Fibroblast of lung (primary cell): ENCODE results near the gene MAN1A1. TPM values are rescaled to one million over a fixed set of nuclear protein-coding genes. Genes with fewer than 3 reads are reported as not detected.

Source experiments
- DNase-seq, 2 donors: peaks; one replicate each; pipeline versions ENCODE4 v3.0.0 to v3.0.0-alpha.2; 2010; ENCODE audit warnings: low read depth in 2 of 2
- H2AFZ ChIP-seq: 2 replicates; pipeline ENCODE4 v1.5.1; 2012; ENCODE audit warnings: low read length, control low read depth, inconsistent platforms
- H3K27ac ChIP-seq: 2 replicates; pipeline ENCODE4 v1.5.1; 2011; ENCODE audit warnings: low read length, control low read depth; ENCODE audit not compliant: insufficient read depth
- H3K27me3 ChIP-seq: 2 replicates; pipeline ENCODE4 v1.5.1; 2011; ENCODE audit warnings: mild to moderate bottlenecking, low read length; ENCODE audit not compliant: control insufficient read depth, insufficient read depth
- H3K36me3 ChIP-seq: 2 replicates; pipeline ENCODE4 v1.5.1; 2011; ENCODE audit warnings: low read length; ENCODE audit not compliant: control insufficient read depth, insufficient read depth
- H3K4me1 ChIP-seq: 2 replicates; pipeline ENCODE4 v1.5.1; 2011; ENCODE audit warnings: low read length; ENCODE audit not compliant: control insufficient read depth, insufficient read depth; ENCODE audit errors: extremely low read depth
- H3K4me2 ChIP-seq: 2 replicates; pipeline ENCODE4 v1.5.1; 2011; ENCODE audit warnings: low read length, control low read depth; ENCODE audit not compliant: insufficient read depth; ENCODE audit errors: extremely low read depth
- H3K4me3 ChIP-seq, 4 experiments: fragments of 200-600 bp in 1 of 4; sonication (generic) in 1 of 4; replicated peaks in 1 of 4; 2 replicates each; pipeline ENCODE4 v1.5.1; 2011 to 2016; ENCODE audit warnings: low read length in 4 of 4, low read depth in 3 of 4, mild to moderate bottlenecking in 3 of 4, control low read depth in 2 of 4, inconsistent platforms in 1 of 4, mixed read lengths in 1 of 4; ENCODE audit not compliant: insufficient read depth in 1 of 4; ENCODE audit errors: control extremely low read depth in 1 of 4
- H3K79me2 ChIP-seq: 2 replicates; pipeline ENCODE4 v1.5.1; 2012; ENCODE audit warnings: mild to moderate bottlenecking, low read length, inconsistent platforms; ENCODE audit not compliant: control insufficient read depth, insufficient read depth
- H3K9ac ChIP-seq: 2 replicates; pipeline ENCODE4 v1.5.1; 2011; ENCODE audit warnings: mild to moderate bottlenecking, low read length, control low read depth; ENCODE audit not compliant: insufficient read depth
- H3K9me3 ChIP-seq: 2 replicates; pipeline ENCODE4 v1.5.1; 2012; ENCODE audit warnings: low read depth, low read length; ENCODE audit not compliant: control insufficient read depth, insufficient read depth
- H4K20me1 ChIP-seq: 2 replicates; pipeline ENCODE4 v1.5.1; 2011; ENCODE audit warnings: low read length; ENCODE audit not compliant: control insufficient read depth, insufficient read depth; ENCODE audit errors: extremely low read depth
- CTCF ChIP-seq, 2 donors: IDR thresholded peaks in 1 of 2; conservative IDR thresholded peaks in 1 of 2; 1 replicate in 1 of 2; 2 replicates in 1 of 2; pipeline ENCODE4 v1.5.1; 2011 to 2012; ENCODE audit warnings: low read length in 2 of 2, control low read depth in 1 of 2, inconsistent platforms in 1 of 2, low read depth in 1 of 2, mild to moderate bottlenecking in 1 of 2
- EZH2 ChIP-seq: IDR thresholded peaks from 2 replicates; pipeline ENCODE4 v1.5.1; 2012; ENCODE audit warnings: low read length, control low read depth, mild to moderate bottlenecking; ENCODE audit errors: missing control alignments
- polyA plus RNA-seq, 2 donors: library from polyadenylated mRNA; depleted of rRNA in 1 of 2; stranded (reverse) in 1 of 2; unstranded in 1 of 2; fragments of >200 nt; gene quantifications; 2 replicates each; pipeline ENCODE4 v1.2.1, GENCODE V29; 2011 to 2012; ENCODE audit warnings: missing spikeins in 1 of 2
- total RNA-seq: library from RNA; depleted of rRNA; stranded (reverse); fragments of >200 nt; gene quantifications from 2 replicates; pipeline ENCODE4 v1.2.1, GENCODE V29; 2014

MAN1A1 gene
- total and polyA plus RNA-seq, 2 donors (not counting 1 experiment from before 2014, with no cell fraction given): 39.5 to 120 TPM

GRCh38 chr6:119161438-119161837 lies 188.1 kb downstream of the MAN1A1 start:
- H3K79me2 ChIP-seq: no peaks in the 10 kb centered on the region
- H3K36me3 ChIP-seq: no peaks in the 10 kb centered on the region
- H3K4me1 ChIP-seq: no peaks in the 10 kb centered on the region
- no peak overlapping the region for H3K27ac ChIP-seq
- H3K9me3 ChIP-seq: no peaks in the 10 kb centered on the region
- TF ChIP-seq EZH2: no peak
- TF ChIP-seq CTCF (conservative IDR thresholded peaks at IDR 0.05 in 1 of 2, IDR thresholded peaks at IDR 0.05 in 1 of 2; ENCODE audit: low read depth in 1 of 2, low read length in 2 of 2): no peak
- no peak overlapping the region for H3K9ac ChIP-seq
- H3K4me3 ChIP-seq: no peak overlapping the region
- peak in 1 of 2 donors; percentile 59 for DNase-seq
- no peaks in the 10 kb centered on the region for H3K27me3 ChIP-seq
- H2AFZ ChIP-seq: no peak overlapping the region
- no peaks in the 10 kb centered on the region for H4K20me1 ChIP-seq
- no peak overlapping the region for H3K4me2 ChIP-seq

DNA sequence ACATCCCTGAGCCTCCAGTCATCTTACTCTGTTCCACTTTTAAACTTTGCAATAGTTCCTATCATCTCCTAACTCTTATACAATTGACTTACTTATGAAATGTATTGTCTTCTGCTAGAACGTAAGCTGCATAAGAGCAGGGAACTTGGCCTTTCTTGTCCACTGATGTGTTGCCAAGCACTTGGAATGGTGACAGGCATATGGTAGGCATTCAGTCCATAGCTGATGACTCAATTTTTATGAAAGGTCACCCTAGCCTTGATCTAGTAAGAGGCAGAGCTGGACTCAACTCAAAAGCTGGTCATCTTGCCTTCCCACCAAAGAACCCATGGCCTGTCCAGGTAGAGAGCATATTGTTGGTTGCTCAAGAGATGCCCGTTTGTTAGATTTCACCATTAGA lies 188.7 kb downstream of the MAN1A1 start:
- Histone ChIP-seq H3K4me3 (no peak overlapping the region), H3K36me3 (no peaks in the 10 kb centered on the region), H3K27ac (no peak overlapping the region), H3K27me3 (no peaks in the 10 kb centered on the region), H2AFZ (no peak overlapping the region), H3K79me2 (no peaks in the 10 kb centered on the region), H3K9me3 (no peaks in the 10 kb centered on the region), H4K20me1 (no peaks in the 10 kb centered on the region), H3K4me2 (no peak overlapping the region), H3K4me1 (no peaks in the 10 kb centered on the region), H3K9ac (no peak overlapping the region)
- DNase-seq: peak in 1 of 2 donors; percentile 29
- TF ChIP-seq EZH2: no peak
- TF ChIP-seq CTCF (conservative IDR thresholded peaks at IDR 0.05 in 1 of 2, IDR thresholded peaks at IDR 0.05 in 1 of 2; ENCODE audit: low read depth in 1 of 2, low read length in 2 of 2): no peak

DNA sequence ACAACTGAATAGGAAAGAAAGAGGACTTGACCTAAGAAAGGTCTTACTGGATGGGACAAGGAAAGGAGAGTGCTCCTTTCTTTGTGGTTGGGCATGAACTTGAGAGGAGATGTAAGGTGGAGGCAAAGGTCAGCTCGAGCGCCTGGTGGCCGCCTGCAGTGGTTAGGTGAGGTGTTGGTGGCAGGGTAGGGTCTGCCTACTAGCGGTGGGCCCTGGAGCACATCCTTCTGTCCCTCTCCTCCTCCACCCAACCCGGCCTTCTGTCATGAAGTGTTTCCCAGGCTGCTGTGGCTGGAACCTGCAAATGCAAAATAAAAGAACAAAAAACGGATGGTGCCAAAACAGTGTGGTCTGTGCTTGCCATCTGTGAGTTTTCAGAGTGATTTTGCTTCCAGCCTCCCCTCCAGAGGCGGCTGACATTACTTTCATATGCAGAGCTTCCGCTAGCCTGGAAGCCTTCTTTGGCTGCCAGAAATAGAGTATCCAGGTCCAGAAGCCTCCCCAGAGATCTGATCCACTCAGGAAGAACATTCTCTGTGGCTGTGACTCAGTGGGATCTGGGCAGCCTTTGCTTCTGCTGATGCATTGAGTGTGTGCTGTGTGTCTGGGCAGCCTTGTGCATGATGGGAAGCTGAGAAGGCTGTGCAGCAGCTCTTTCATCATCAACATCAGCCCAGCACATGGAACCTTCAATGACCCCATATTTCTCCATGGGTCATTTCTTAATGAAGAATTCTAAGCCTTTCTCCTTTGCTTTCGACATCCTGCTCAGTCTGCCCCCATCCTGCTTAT lies 191.3 kb downstream of the MAN1A1 start:
- H3K4me1 ChIP-seq: no peaks in the 10 kb centered on the region
- no peak overlapping the region for H3K4me3 ChIP-seq
- no peak overlapping the region for H2AFZ ChIP-seq
- TF ChIP-seq EZH2 (no peak), CTCF (conservative IDR thresholded peaks at IDR 0.05 in 1 of 2, IDR thresholded peaks at IDR 0.05 in 1 of 2; ENCODE audit: low read depth in 1 of 2, low read length in 2 of 2) (no peak)
- H3K9me3 ChIP-seq: no peaks in the 10 kb centered on the region
- no peak overlapping the region for H3K9ac ChIP-seq
- no peaks in the 10 kb centered on the region for H3K36me3 ChIP-seq
- no peaks in the 10 kb centered on the region for H4K20me1 ChIP-seq
- DNase-seq: peak; percentile 36 to 82
- H3K79me2 ChIP-seq: no peaks in the 10 kb centered on the region
- H3K27ac ChIP-seq: no peak overlapping the region
- H3K27me3 ChIP-seq: no peaks in the 10 kb centered on the region
- no peak overlapping the region for H3K4me2 ChIP-seq
